MM.1S (cell line): ENCODE data around the gene MESD.

Experiments
- DNase-seq: peaks from one replicate; pipeline ENCODE4 v3.0.0-alpha.2; 2015
- H2AFZ ChIP-seq: fragments of 300-600 bp; sonication (generic); 2 replicates; pipeline ENCODE4 v1.6.0; 2016; ENCODE audit warnings: antibody characterized with exemption, low read length
- H3F3A ChIP-seq: fragments of 300-600 bp; sonication (generic); 2 replicates; pipeline ENCODE4 v1.6.1; 2016; ENCODE audit warnings: mild to moderate bottlenecking, antibody characterized with exemption, low read length, moderate library complexity, mixed read lengths; ENCODE audit not compliant: insufficient read depth
- H3K27ac ChIP-seq: fragments of 300-600 bp; sonication (generic); 2 replicates; pipeline ENCODE4 v1.5.1; 2016; ENCODE audit warnings: mild to moderate bottlenecking, low read length
- H3K27me3 ChIP-seq: fragments of 300-600 bp; sonication (generic); replicated peaks from 2 replicates; pipeline ENCODE4 v1.6.0; 2016; ENCODE audit warnings: low read length; ENCODE audit not compliant: insufficient read depth
- H3K36me3 ChIP-seq: fragments of 300-600 bp; sonication (generic); replicated peaks from 2 replicates; pipeline ENCODE4 v1.6.1; 2016; ENCODE audit warnings: mild to moderate bottlenecking, low read length, mixed read lengths; ENCODE audit not compliant: insufficient read depth
- H3K4me1 ChIP-seq: fragments of 300-600 bp; sonication (generic); 2 replicates; pipeline ENCODE4 v1.6.1; 2016; ENCODE audit warnings: low read length, mixed read lengths
- H3K4me2 ChIP-seq: fragments of 300-600 bp; sonication (generic); 2 replicates; pipeline ENCODE4 v1.6.0; 2016; ENCODE audit warnings: low read depth, low read length
- H3K4me3 ChIP-seq: fragments of 300-600 bp; sonication (generic); 2 replicates; pipeline ENCODE4 v1.5.1; 2016; ENCODE audit warnings: low read length, mixed read lengths
- H3K79me2 ChIP-seq: fragments of 300-600 bp; sonication (generic); 2 replicates; pipeline ENCODE4 v1.6.1; 2016; ENCODE audit warnings: mixed run types, low read length, mixed read lengths
- H3K9ac ChIP-seq: fragments of 300-600 bp; sonication (generic); 2 replicates; pipeline ENCODE4 v1.6.1; 2016; ENCODE audit warnings: low read length, mixed read lengths
- H3K9me2 ChIP-seq: fragments of 300-600 bp; sonication (generic); replicated peaks from 2 replicates; pipeline ENCODE4 v1.6.1; 2016; ENCODE audit warnings: mild to moderate bottlenecking, low read length, mixed read lengths; ENCODE audit not compliant: insufficient read depth
- H3K9me3 ChIP-seq: fragments of 300-600 bp; sonication (generic); replicated peaks from 2 replicates; pipeline ENCODE4 v1.6.1; 2016; ENCODE audit warnings: mild to moderate bottlenecking, low read length, mixed read lengths; ENCODE audit not compliant: insufficient read depth
- H4K20me1 ChIP-seq: fragments of 300-600 bp; sonication (generic); 2 replicates; pipeline ENCODE4 v1.6.1; 2016; ENCODE audit warnings: mild to moderate bottlenecking, low read length, moderate library complexity, mixed read lengths; ENCODE audit not compliant: insufficient read depth
- CTCF ChIP-seq: fragments of 300-600 bp; sonication (generic); IDR thresholded peaks from 2 replicates; pipeline ENCODE4 v1.5.1; 2016; ENCODE audit warnings: antibody characterized with exemption, low read length, mixed read lengths
- EZH2 ChIP-seq: fragments of 300-600 bp; sonication (generic); optimal IDR thresholded peaks from 2 replicates; pipeline ENCODE3; 2017; ENCODE audit warnings: low read depth, mild to moderate bottlenecking, antibody characterized with exemption, low read length, mixed read lengths
- EZH2phosphoT487 ChIP-seq: fragments of 300-600 bp; sonication (generic); IDR thresholded peaks from 2 replicates; pipeline ENCODE4 v1.6.1; 2018; ENCODE audit warnings: antibody characterized with exemption, low read length

MESD gene

GRCh38 chr15:81014446-81015093 lies 25.0 kb upstream of the MESD start:
- no peak overlapping the region for H3K4me2 ChIP-seq
- no peaks in the 10 kb centered on the region for H4K20me1 ChIP-seq
- H3K27ac ChIP-seq: no peak overlapping the region
- H3K4me1 ChIP-seq: 0 out of 2 replicates have a peak, but pooled peaks cover 2% of the 10 kb centered on the region
- TF ChIP-seq EZH2 (no peak), EZH2phosphoT487 (no peak), CTCF (no peak)
- H3K9ac ChIP-seq: no peak overlapping the region
- no peaks in the 10 kb centered on the region for H3K27me3 ChIP-seq
- H3K79me2 ChIP-seq: peaks cover 3% of the 10 kb centered on the region; the same call in 1 of the 2 replicates
- no peaks in the 10 kb centered on the region for H3K9me2 ChIP-seq
- H3K4me3 ChIP-seq: no peak overlapping the region
- H3K36me3 ChIP-seq: no peaks in the 10 kb centered on the region
- DNase-seq: no peak
- H2AFZ ChIP-seq: no peak overlapping the region
- H3K9me3 ChIP-seq: no peaks in the 10 kb centered on the region
- H3F3A ChIP-seq: no peaks in the 10 kb centered on the region

- H4K20me1 ChIP-seq: no peaks in the 10 kb centered on the region
- TF ChIP-seq CTCF (no peak), EZH2 (no peak), EZH2phosphoT487 (no peak)
Measured at GRCh38 chr15:81013396-81013929, 23.8 kb upstream of the MESD start.

GRCh38 chr15:81012588-81012987 lies 23.0 kb upstream of the MESD start:
- Histone ChIP-seq H3K4me1 (0 out of 2 replicates have a peak, but pooled peaks cover 7% of the 10 kb centered on the region), H3K9ac (no peak overlapping the region), H3F3A (no peaks in the 10 kb centered on the region), H3K9me2 (no peaks in the 10 kb centered on the region), H3K4me2 (no peak overlapping the region), H3K27ac (no peak overlapping the region), H3K4me3 (no peak overlapping the region), H4K20me1 (no peaks in the 10 kb centered on the region), H3K9me3 (no peaks in the 10 kb centered on the region), H3K36me3 (no peaks in the 10 kb centered on the region), H2AFZ (no peak overlapping the region), H3K79me2 (peaks cover 12% of the 10 kb centered on the region), H3K27me3 (no peaks in the 10 kb centered on the region)
- DNase-seq: no peak
- TF ChIP-seq EZH2 (no peak), CTCF (no peak), EZH2phosphoT487 (no peak)

More at GRCh38 chr15:81013396-81013929, 23.8 kb upstream of the MESD start:
- Histone ChIP-seq H3K27ac (no peak overlapping the region), H3K9me3 (no peaks in the 10 kb centered on the region), H3F3A (no peaks in the 10 kb centered on the region), H3K9me2 (no peaks in the 10 kb centered on the region), H3K4me3 (no peak overlapping the region), H3K4me2 (no peak overlapping the region), H3K9ac (no peak overlapping the region), H3K27me3 (no peaks in the 10 kb centered on the region), H2AFZ (no peak overlapping the region), H3K36me3 (no peaks in the 10 kb centered on the region), H3K79me2 (peaks cover 4% of the 10 kb centered on the region), H3K4me1 (0 out of 2 replicates have a peak, but pooled peaks cover 7% of the 10 kb centered on the region)
- no peak for DNase-seq
